GM12873 (cell line): ENCODE measurements around the gene TBC1D22A.

Experiments used
- TF ChIP-seq, protein P1 (sequence below): IDR thresholded peaks from 2 replicates; pipeline ENCODE4 v1.5.1; 2012; ENCODE audit warnings: low read depth, mild to moderate bottlenecking, moderate library complexity, low read length, control low read depth; ENCODE audit not compliant: insufficient read depth; ENCODE audit errors: missing control alignments

Gene TBC1D22A

DNA sequence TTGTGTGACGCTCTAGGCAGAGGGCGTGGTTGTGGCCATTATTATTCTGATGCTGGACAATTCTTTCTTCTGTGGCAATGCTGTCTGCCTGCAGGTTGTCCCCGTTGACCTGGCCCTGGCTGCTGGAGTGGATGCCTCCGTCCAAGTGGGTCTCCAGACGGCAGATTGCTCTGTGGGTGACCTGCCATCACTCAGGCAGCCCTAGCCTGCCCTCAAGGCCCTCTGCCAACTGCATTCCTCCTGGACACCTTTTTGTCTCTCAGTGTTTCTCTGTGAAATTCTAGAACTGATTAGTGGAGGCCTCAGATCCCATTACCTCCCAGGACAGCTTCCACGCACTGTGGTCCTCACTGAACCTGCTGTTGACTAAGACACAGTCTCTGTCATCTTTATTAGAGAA is 86.7 kb downstream of the TBC1D22A start:
- TF ChIP-seq, protein P1, sequence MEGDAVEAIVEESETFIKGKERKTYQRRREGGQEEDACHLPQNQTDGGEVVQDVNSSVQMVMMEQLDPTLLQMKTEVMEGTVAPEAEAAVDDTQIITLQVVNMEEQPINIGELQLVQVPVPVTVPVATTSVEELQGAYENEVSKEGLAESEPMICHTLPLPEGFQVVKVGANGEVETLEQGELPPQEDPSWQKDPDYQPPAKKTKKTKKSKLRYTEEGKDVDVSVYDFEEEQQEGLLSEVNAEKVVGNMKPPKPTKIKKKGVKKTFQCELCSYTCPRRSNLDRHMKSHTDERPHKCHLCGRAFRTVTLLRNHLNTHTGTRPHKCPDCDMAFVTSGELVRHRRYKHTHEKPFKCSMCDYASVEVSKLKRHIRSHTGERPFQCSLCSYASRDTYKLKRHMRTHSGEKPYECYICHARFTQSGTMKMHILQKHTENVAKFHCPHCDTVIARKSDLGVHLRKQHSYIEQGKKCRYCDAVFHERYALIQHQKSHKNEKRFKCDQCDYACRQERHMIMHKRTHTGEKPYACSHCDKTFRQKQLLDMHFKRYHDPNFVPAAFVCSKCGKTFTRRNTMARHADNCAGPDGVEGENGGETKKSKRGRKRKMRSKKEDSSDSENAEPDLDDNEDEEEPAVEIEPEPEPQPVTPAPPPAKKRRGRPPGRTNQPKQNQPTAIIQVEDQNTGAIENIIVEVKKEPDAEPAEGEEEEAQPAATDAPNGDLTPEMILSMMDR, result no peak

DNA sequence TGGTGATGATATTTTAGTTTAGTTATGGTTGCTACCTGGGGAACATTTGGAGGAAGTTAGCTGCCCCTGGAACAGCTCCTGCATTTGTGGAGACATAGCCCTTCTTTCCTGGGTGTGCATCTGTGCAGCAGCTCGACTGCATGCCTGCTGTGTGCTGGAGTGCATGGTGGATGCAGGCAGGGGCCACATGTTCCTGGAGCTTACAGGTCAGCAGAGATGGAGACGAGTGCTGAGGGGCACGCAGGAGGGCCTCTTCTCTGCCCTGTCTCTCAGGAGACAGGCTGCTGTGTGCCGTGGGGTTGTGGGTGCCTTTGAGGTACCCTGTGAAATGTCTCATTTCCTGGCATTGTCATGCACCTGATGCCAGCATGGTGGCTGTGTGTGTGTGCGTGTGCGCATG is 87.5 kb downstream of the TBC1D22A start:
- TF ChIP-seq, protein P1, result no peak

DNA sequence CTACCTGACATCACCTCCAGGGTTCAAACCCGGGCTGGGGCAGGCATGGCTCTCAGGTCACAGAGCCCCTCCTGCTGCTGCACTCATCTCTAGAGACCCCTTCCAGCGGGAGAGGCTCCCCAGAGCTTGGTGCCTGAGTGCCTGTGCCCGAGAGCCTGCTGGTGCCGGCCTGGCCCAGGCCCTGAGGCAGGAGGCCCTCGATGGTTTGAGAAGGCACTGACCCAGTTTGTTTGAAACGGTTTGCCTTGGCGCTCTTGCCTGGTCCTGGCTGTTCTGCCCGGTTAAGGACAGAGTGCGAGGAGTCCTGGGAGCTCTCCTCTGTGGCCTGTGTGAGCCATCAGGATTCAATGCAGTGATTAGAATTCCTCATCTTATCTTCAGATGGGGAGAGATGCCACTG is 88.9 kb downstream of the TBC1D22A start:
- TF ChIP-seq, protein P1, result no peak

DNA sequence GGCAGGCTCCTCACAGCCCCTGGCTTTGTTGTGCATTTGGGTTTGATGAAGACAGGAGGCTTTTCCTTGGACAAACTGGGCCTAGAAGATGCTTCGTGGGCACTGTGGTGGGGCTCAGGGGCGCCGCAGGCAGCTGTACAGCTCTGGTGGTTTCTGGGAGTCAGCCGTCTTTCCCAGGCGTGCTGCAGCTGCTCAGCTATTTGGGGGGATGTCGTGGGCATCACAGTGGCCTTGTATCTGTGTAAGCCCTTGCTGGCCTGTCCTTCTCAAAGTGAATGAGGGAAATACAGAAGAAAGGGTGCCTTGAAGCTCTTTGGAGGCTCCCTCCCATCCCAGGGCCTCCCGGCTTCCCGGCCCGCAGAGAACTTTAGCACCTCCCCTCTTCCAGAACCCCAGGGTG is 89.5 kb downstream of the TBC1D22A start:
- TF ChIP-seq, protein P1, result no peak

DNA sequence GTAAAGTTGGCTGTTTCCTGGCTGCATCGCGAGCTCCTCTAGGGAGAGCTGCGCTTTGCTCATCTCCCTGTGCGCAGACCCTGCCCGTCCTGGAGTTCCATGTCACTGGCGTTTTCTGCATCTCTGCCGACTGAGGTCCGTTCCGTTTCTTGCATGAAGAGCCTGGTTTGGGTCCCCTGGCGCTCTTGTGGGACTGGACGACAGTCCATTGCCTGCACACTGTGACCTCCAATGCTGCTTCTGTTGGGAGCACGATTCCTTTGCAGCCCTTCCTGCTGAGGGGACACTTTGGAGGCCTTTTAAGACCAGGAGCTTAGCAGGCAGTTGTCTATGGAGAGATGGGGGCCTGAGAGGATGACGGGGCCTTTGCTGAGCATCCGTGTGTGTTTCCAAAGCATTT is 90.3 kb downstream of the TBC1D22A start:
- TF ChIP-seq, protein P1, result no peak

DNA sequence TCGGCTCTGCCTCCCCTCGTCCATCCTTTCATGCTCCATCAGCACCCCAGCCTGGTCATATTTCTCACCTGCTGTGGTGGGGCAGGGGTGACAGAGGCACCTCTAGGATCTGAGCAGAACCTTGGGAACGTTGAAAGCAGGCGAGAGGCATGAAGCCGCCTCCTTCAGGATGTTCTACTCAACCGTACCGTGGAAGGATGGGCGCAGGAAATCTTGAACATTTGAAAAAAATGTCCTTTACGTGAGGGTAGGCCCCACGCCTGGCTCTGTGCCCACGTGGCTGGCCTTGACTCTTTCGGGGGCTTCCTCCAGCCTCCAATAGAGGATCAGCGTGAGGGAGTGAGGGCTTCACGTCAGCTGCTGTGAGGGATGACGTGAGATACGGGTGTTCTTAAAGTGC is 90.7 kb downstream of the TBC1D22A start:
- TF ChIP-seq, protein P1, result no peak

DNA sequence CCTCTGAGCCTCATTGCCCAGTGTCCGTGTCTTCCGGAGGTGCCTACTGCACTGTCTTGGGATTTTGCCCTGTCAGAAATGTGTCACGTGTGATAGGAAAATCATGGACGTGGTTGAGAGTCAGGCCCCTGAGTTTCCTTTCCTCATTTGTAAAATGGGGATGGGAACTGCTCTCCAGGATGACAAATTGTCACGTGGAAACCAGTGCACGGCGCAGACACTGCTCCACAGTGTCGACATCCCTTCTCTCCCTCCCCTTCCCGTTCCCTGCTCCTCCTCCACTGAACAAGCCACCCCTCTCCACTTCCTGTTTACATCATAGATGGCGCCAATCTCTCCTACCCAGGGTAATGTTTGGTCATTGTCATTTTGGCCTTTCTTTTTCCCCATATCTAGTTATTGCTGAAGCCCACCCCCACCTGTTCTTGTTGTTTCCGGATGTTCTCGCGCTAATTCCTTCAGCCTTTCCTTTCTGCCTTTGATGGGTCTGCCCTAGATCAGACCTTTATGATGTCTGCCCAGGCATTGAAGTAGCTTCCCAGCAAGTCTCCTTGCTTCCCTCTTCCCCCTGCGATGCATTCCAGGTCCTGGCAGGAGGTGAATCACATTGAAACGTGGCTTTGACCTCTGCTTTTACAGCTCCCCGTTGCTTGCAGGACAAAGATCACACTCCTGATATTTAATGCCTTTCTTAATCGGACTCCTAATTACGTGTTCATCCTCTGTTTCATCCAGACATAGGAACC is 91.8 kb downstream of the TBC1D22A start:
- TF ChIP-seq, protein P1, result no peak

DNA sequence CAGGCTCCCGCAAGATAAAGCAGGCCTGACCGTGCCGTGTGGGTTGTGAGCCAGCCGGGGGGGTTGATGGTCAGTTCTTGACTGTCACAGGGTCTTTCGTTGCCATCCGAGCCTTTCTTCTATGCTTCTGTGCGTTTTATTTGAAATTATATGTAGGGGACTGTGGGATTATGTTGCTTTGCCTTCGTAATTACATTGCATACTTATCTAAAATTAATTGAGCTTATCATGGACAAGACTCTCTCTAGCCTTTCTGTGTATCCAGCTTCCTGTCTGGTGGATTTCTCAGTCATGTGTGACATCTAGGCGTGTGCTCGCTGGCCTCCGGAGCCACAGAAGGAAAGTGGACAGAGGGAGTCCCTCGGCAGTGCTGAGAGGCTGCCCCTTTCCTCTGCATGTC is 93.2 kb downstream of the TBC1D22A start:
- TF ChIP-seq, protein P1, result no peak
